NCI-H748 (cell line): ENCODE data around the gene KLHL21.

ENCODE experiments used
- DNase-seq: peaks from one replicate; lab custom pipeline; 2025; ENCODE audit not compliant: unreplicated experiment; lab: John Stamatoyannopoulos, UW

KLHL21 gene

GRCh38 chr1:6554907-6555778, 47.5 kb downstream of the KLHL21 start, which contains the start of gene TAS1R1:
Gene TAS1R1, plus strand, starts transcription at chr1:6555307. Its CDS starts 67 bp downstream, at chr1:6555374.
- DNase-seq, result no peak

- DNase-seq, result peak; percentile 87
Observed at GRCh38 chr1:6554031-6554906, 48.4 kb downstream of the KLHL21 start, which contains the start of gene NOL9. Gene NOL9, minus strand, starts transcription at chr1:6554513. Its CDS starts 11 bp downstream, at chr1:6554502.

DNA sequence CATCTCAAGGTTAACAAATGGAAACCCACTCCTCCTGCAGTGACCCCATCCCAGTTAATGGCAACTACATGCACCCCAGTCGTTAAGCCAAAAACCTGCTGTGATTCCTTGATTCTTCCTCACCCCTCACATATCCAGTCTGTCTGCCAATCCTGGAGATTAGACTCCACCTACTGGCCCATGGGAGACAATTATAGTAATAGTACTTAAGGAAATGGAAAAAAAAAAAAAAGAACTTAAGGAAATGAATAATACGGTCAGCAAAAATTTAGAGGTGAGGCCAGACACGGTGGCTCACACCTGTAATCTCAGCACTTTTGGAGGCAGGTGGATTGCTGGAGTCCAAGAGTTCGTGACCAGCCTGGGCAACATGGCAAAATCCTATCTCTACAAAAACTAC, 55.4 kb downstream of the KLHL21 start:
- DNase-seq, result no peak

- no peak for DNase-seq
Observed at GRCh38 chr1:6546326-6546725, 56.3 kb downstream of the KLHL21 start.

GRCh38 chr1:6545276-6546112, 57.2 kb downstream of the KLHL21 start:
- DNase-seq, result no peak

DNA sequence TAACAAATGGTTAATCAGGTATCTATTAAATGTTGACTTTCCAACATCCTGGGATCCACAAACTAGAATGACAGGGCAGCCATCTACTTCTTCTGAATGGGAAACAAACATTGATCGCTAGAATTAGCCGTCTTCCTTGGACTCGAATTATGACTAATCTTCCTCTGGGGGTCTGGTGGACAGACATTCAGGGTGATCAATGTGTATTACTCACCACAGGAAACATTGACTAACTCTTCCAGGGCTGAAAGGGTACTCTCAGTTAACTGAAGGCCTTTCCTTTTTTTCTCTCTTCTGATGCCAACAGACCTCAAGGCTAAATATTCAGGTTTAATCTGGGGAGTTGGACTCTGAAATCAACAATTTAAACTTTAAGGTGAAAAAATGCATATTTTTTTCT, 57.8 kb downstream of the KLHL21 start:
- no peak for DNase-seq
